Osteocyte (in vitro differentiated cells): ENCODE results near the gene IL2. TPM values are rescaled to one million over a fixed set of nuclear protein-coding genes. Genes with fewer than 3 reads are reported as not detected.

Source experiments
- DNase-seq: peaks from one replicate; pipeline ENCODE4 v3.0.0; 2021; ENCODE audit warnings: mixed read lengths; ENCODE audit not compliant: unreplicated experiment; ENCODE audit errors: extremely low spot score
- H3K27ac Mint-ChIP-seq: one replicate; pipeline ENCODE4 v1.8.0; 2021; ENCODE audit warnings: mild to moderate bottlenecking, mixed read lengths; ENCODE audit not compliant: unreplicated experiment
- H3K27me3 Mint-ChIP-seq: one replicate; pipeline ENCODE4 v1.8.0; 2021; ENCODE audit warnings: mixed read lengths; ENCODE audit not compliant: unreplicated experiment
- H3K36me3 Mint-ChIP-seq: one replicate; pipeline ENCODE4 v1.8.0; 2021; ENCODE audit warnings: mixed read lengths; ENCODE audit not compliant: unreplicated experiment
- H3K4me1 Mint-ChIP-seq: one replicate; pipeline ENCODE4 v1.8.0; 2021; ENCODE audit warnings: mixed read lengths; ENCODE audit not compliant: unreplicated experiment
- H3K4me3 Mint-ChIP-seq: one replicate; pipeline ENCODE4 v1.8.0; 2021; ENCODE audit warnings: mild to moderate bottlenecking, moderate library complexity, mixed read lengths; ENCODE audit not compliant: unreplicated experiment
- H3K9me3 Mint-ChIP-seq: one replicate; pipeline ENCODE4 v1.8.0; 2021; ENCODE audit warnings: mixed read lengths; ENCODE audit not compliant: unreplicated experiment
- total RNA-seq: library from RNA; stranded (reverse); gene quantifications from 2 replicates; pipeline ENCODE4 v1.2.1, GENCODE V29; 2021
- TF ChIP-seq, protein P1 (sequence below): fragments of 200-600 bp; sonication (generic); IDR thresholded peaks from 2 replicates; pipeline ENCODE4 v1.5.0; 2021; ENCODE audit warnings: antibody characterized with exemption, mild to moderate bottlenecking, moderate library complexity

Gene IL2
- total RNA-seq, 1 donor from 2014 or later, result not detected

DNA sequence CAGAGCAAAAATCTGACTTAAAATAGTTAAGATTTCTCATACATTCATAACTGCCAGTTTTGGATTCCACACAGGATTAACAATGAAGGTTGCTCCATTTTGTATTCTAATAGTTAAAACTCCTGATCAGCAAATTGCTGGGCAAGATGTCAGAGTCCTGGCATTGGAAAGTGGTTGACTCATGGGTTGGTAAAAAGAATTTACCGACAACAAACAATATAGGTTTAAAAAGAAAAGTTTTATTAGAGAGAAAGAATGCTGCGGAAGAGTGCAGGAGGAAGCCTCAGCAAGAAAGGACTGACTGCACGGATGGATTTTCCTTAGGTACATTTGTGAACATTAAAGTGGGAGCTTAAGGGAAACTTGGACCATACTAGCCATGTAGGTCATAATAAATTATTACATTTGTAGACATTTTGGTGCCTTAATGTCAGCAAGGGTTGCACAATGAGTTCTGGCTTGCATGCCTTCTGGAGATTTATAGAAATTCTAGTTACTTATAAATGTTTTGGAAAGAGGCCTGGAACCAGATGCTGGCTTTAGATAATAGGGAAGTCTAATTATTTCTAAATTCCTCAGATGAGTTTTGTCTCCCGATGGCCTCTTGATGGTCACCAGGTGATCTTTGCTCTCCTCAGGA is 25.4 kb upstream of the IL2 start:
- TF ChIP-seq, protein P1, sequence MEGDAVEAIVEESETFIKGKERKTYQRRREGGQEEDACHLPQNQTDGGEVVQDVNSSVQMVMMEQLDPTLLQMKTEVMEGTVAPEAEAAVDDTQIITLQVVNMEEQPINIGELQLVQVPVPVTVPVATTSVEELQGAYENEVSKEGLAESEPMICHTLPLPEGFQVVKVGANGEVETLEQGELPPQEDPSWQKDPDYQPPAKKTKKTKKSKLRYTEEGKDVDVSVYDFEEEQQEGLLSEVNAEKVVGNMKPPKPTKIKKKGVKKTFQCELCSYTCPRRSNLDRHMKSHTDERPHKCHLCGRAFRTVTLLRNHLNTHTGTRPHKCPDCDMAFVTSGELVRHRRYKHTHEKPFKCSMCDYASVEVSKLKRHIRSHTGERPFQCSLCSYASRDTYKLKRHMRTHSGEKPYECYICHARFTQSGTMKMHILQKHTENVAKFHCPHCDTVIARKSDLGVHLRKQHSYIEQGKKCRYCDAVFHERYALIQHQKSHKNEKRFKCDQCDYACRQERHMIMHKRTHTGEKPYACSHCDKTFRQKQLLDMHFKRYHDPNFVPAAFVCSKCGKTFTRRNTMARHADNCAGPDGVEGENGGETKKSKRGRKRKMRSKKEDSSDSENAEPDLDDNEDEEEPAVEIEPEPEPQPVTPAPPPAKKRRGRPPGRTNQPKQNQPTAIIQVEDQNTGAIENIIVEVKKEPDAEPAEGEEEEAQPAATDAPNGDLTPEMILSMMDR, result no peak
- no peak overlapping the region for H3K4me3 Mint-ChIP-seq
- H3K4me1 Mint-ChIP-seq, result no peaks in the 10 kb centered on the region
- no peak overlapping the region for H3K27ac Mint-ChIP-seq
- H3K36me3 Mint-ChIP-seq, result no peaks in the 10 kb centered on the region
- no peak for DNase-seq
- H3K27me3 Mint-ChIP-seq, result peaks cover 36% of the 10 kb centered on the region
- H3K9me3 Mint-ChIP-seq, result peaks cover 2% of the 10 kb centered on the region

DNA sequence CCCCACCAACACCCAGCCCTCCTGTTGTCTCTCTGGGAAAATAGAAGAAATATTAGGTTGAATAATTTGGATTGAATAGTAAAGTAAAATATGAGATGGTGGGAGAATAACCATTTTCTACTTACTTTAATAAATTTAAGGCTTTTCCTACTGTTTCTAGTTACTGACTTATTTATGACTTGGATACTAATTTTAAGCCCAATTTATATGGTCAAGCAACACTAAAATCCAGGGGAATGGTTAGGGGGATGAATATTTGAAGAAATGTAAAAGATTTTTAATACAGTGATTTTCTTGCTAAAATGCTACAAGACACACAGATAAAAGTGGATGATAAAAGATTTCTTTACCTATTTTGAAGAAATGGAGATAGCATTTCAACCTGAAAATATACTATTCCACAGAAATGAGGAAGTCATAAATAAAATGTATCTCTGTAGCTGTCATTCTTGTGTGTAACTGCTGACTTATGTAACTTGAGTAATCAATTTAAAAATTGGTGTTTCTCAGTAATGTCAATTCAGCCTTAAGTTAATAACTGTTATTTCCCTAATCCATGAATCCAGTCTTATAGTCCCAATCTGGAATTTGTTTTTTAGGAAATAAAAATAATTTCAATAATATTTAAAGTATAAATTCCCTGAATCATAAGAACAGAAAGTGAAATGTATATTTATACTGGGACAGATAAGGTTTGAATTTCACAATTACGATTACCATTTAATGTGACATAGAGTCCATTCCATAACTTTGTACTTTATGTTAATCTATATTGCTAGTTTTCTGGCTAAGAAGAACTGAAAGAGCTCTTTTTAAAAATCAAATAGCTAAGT is 24.3 kb upstream of the IL2 start:
- no peaks in the 10 kb centered on the region for H3K4me1 Mint-ChIP-seq
- DNase-seq, result no peak
- H3K4me3 Mint-ChIP-seq, result no peak overlapping the region
- H3K36me3 Mint-ChIP-seq, result no peaks in the 10 kb centered on the region
- H3K9me3 Mint-ChIP-seq, result no peaks in the 10 kb centered on the region
- TF ChIP-seq, protein P1, result no peak
- peaks cover 31% of the 10 kb centered on the region for H3K27me3 Mint-ChIP-seq
- H3K27ac Mint-ChIP-seq, result no peak overlapping the region

DNA sequence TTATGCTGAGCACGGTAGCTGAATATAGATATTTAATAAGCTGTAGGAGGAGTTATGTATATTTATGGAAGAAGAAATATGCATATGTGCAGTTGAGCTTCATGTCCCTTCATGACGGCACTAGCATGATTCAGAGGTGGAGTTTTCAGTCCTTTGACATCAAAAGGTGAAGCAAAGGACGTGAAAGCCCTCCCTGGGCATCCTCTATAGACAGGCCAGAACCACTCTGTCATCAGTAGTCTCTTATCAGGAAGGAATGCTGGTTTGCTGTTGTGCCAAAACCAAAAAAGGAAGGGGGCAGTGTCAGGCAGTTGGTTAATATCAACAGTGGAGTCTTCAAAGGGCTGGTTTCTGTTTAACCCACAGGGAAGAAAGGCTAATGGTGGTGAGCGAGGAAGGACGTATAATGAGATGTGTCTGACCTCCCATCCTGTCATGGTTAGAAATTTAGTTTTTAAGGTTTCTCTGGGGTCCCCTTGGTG is 23.5 kb upstream of the IL2 start:
- H3K4me1 Mint-ChIP-seq, result no peaks in the 10 kb centered on the region
- H3K27me3 Mint-ChIP-seq, result peaks cover 28% of the 10 kb centered on the region

DNA sequence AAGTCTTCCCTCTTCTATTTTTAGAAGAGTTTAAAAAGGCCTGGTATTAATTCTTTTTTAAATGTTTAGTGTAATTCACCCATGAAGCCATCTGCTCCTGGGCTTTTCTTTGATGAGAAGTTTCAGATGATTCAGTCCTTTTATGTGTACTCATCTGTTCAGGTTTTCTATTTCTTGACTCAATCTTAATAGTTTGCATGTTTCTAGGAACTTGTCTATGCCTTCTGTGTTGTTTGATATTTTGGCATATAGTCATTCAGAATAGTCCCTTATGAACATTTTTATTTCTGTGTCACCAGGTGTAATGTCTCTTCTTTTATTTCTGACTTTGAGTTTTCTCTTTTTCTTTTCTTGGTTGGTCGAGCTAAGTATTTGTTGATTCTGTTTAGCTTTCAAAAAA is 20.2 kb upstream of the IL2 start:
- Mint-ChIP-seq H3K4me1 (no peaks in the 10 kb centered on the region), H3K27me3 (peaks cover 24% of the 10 kb centered on the region), H3K36me3 (no peaks in the 10 kb centered on the region), H3K9me3 (no peaks in the 10 kb centered on the region), H3K4me3 (no peak overlapping the region), H3K27ac (no peak overlapping the region)
- no peak for DNase-seq
- TF ChIP-seq, protein P1, result no peak

More for the DNA sequence above, 23.5 kb upstream of the IL2 start:
- TF ChIP-seq, protein P1, result no peak
- Mint-ChIP-seq H3K36me3 (no peaks in the 10 kb centered on the region), H3K9me3 (no peaks in the 10 kb centered on the region), H3K27ac (no peak overlapping the region), H3K4me3 (no peak overlapping the region)
- no peak for DNase-seq

DNA sequence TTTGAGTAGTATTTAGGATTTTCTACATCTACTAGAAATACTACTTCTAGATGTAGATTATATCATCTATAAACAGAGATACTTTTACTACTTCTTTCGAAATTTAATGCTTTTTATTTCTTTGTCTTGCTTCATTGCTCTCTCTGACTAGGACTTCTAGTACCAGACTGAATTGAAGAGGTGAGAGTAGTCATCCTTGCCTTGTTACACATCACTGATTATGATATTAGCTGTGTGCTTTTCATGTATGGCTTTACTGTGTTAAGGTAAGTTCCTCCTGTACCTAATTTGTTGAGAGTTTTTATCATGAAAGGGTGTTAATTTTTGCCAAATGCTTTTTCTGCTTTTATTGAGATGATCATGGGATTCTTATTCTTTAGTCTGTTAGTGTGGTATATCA is 19.6 kb upstream of the IL2 start:
- H3K27me3 Mint-ChIP-seq, result peaks cover 20% of the 10 kb centered on the region
- TF ChIP-seq, protein P1, result no peak
- DNase-seq, result no peak
- H3K9me3 Mint-ChIP-seq, result no peaks in the 10 kb centered on the region
- H3K4me3 Mint-ChIP-seq, result no peak overlapping the region
- no peaks in the 10 kb centered on the region for H3K36me3 Mint-ChIP-seq
- H3K4me1 Mint-ChIP-seq, result no peaks in the 10 kb centered on the region
- H3K27ac Mint-ChIP-seq, result no peak overlapping the region
